K562 (cell line): Measurements from ENCODE around the gene B4GALNT2. TPM values are rescaled to one million over a fixed set of nuclear protein-coding genes. Genes with fewer than 3 reads are reported as not detected.

Experiments used
- ATAC-seq: fragments of 200-7000 bp; cut with Tn5 transposase; 3 replicates; pipeline ENCODE4 v1.9.1; 2020; ENCODE audit warnings: moderate library complexity
- BruUV-seq: library from RNA; stranded (reverse); fragments of 400-500 nt; replicated peaks from 2 replicates; lab custom pipeline; 2021; lab: Mats Ljungman, UMichigan
- CTCF ChIA-PET: fragments of 300-600 bp; formaldehyde crosslinking; extraction: SDS; loops from one replicate; lab custom pipeline; 2021; ENCODE audit warnings: low intra/inter-chr PET ratio; lab: Yijun Ruan, JAX
- POLR2A ChIA-PET: fragments of 300-600, 350-650 bp; sonication (Branson Sonifier 250); formaldehyde crosslinking; extraction: SDS; loops from one replicate; lab custom pipeline; 2021; ENCODE audit warnings: antibody characterized with exemption, inconsistent platforms; lab: Yijun Ruan, JAX
- DNase-seq, 4 experiments: peaks; one replicate each; pipeline versions ENCODE4 v3.0.0 to v3.0.0-alpha.2; 2011 to 2018; ENCODE audit warnings: low spot score in 3 of 4, mixed read lengths in 3 of 4; ENCODE audit errors: extremely low read depth in 1 of 4
- FAIRE-seq: peaks from 2 replicates; lab custom pipeline; 2011; peaks lifted over from hg19 to GRCh38; lab: Jason Lieb, UNC
- H2AFZ ChIP-seq: 2 replicates; pipeline ENCODE4 v1.6.0; 2011; ENCODE audit warnings: low read depth, low read length, control low read depth, inconsistent platforms
- H3K27ac ChIP-seq: fragments of 200-600 bp; 3 replicates; pipeline ENCODE4 v1.8.0; 2011; ENCODE audit warnings: low read depth, mild to moderate bottlenecking, control low read depth, inconsistent platforms, low read length, moderate library complexity, mixed read lengths; ENCODE audit errors: extremely low read depth
- H3K27me3 ChIP-seq, 2 experiments: fragments of 300-600 bp in 1 of 2; 2 replicates in 1 of 2; 3 replicates in 1 of 2; pipeline versions ENCODE4 v1.6.0 to v1.8.0; 2011; ENCODE audit warnings: inconsistent platforms in 2 of 2, low read length in 2 of 2, mild to moderate bottlenecking in 1 of 2, mixed read lengths in 1 of 2, moderate library complexity in 1 of 2; ENCODE audit not compliant: control insufficient read depth in 2 of 2, insufficient read depth in 2 of 2
- H3K36me3 ChIP-seq: fragments of 300-600 bp; 3 replicates; pipeline ENCODE4 v1.8.0; 2011; ENCODE audit warnings: mild to moderate bottlenecking, low read length, inconsistent platforms; ENCODE audit not compliant: control insufficient read depth, insufficient read depth
- H3K4me1 ChIP-seq, 2 experiments: fragments of 200-600 bp in 1 of 2; replicated peaks in 1 of 2; 2 replicates in 1 of 2; 3 replicates in 1 of 2; pipeline versions ENCODE4 v1.5.1 to v1.8.0; 2011; ENCODE audit warnings: inconsistent platforms in 2 of 2, low read length in 2 of 2, mild to moderate bottlenecking in 1 of 2, mixed read lengths in 1 of 2, moderate library complexity in 1 of 2; ENCODE audit not compliant: control insufficient read depth in 2 of 2, insufficient read depth in 2 of 2
- H3K4me2 ChIP-seq: 2 replicates; pipeline ENCODE4 v1.6.1; 2011; ENCODE audit warnings: low read length, control low read depth, inconsistent platforms, mixed read lengths; ENCODE audit not compliant: insufficient read depth
- H3K4me3 ChIP-seq: fragments of 200-600 bp; sonication (generic), shearing (Covaris generic); 2 replicates; pipeline ENCODE4 v1.5.1; 2016; ENCODE audit warnings: control low read depth, inconsistent platforms
- H3K79me2 ChIP-seq: fragments of 200-600 bp; 3 replicates; pipeline ENCODE4 v1.8.0; 2011; ENCODE audit warnings: low read length, inconsistent platforms; ENCODE audit not compliant: control insufficient read depth, insufficient read depth
- H3K9ac ChIP-seq, 2 experiments: 2 replicates each; pipeline versions ENCODE4 v1.6.0 to v1.6.1; 2011; ENCODE audit warnings: low read depth in 2 of 2, low read length in 2 of 2, control low read depth in 1 of 2, inconsistent platforms in 1 of 2, mild to moderate bottlenecking in 1 of 2, mixed read lengths in 1 of 2; ENCODE audit not compliant: insufficient read depth in 1 of 2
- H3K9me1 ChIP-seq: one replicate; pipeline ENCODE4 v1.6.0; 2011; ENCODE audit warnings: inconsistent platforms, mild to moderate bottlenecking, low read length, moderate library complexity; ENCODE audit not compliant: control insufficient read depth, insufficient read depth
- H3K9me3 ChIP-seq: replicated peaks from 2 replicates; pipeline ENCODE4 v1.5.1; 2011; ENCODE audit warnings: low read depth, low read length, inconsistent platforms; ENCODE audit not compliant: control insufficient read depth, insufficient read depth
- H4K20me1 ChIP-seq: replicated peaks from 2 replicates; pipeline ENCODE4 v1.6.1; 2011; ENCODE audit warnings: low read length, inconsistent platforms, mixed read lengths; ENCODE audit not compliant: control insufficient read depth, insufficient read depth
- MEF2A ChIP-seq: IDR thresholded peaks from 2 replicates; pipeline ENCODE4 v1.6.1; 2011; ENCODE audit warnings: low read depth, mild to moderate bottlenecking, low read length, moderate library complexity; ENCODE audit not compliant: control insufficient read depth
- PPARD ChIP-seq: fragments of 250-450 bp; sonication (Bioruptor Pico); IDR thresholded peaks from 2 replicates; pipeline ENCODE4 v1.8.0; 2022; ENCODE audit warnings: inconsistent platforms, mild to moderate bottlenecking, moderate library complexity
- SLC30A9 ChIP-seq: fragments of 250-450 bp; sonication (Bioruptor Pico); IDR thresholded peaks from 2 replicates; pipeline ENCODE4 v1.8.0; 2022; ENCODE audit warnings: mild to moderate bottlenecking, moderate library complexity
- ZNF778 ChIP-seq: fragments of 450-650 bp; formaldehyde crosslinking; IDR thresholded peaks from 2 replicates; pipeline ENCODE4 v1.4.0; 2020; ENCODE audit warnings: mild to moderate bottlenecking, moderate library complexity
- WGBS: fragments of 100-300 bp; shearing (Covaris generic); methylation state at CpG from one replicate; pipeline ENCODE4 v1.1.6; 2016; ENCODE audit warnings: low coverage, mixed read lengths; ENCODE audit not compliant: insufficient coverage; ENCODE audit errors: missing lambda C conversion rate; 5-methylcytosine and 5-hydroxymethylcytosine counted together
- in situ Hi-C: fragments of 300-500 bp; cut with MboI; formaldehyde crosslinking; loops from 4 replicates; pipeline ENCODE4 v1.15.0; 2018; ENCODE audit warnings: inconsistent platforms, mixed read lengths
- intact Hi-C: fragments of 100-400 bp; cut with micrococcal nuclease; formaldehyde crosslinking; loops from 2 replicates; pipeline ENCODE4 v1.14.2; 2022
- polyA plus RNA-seq, 8 experiments: library from polyadenylated mRNA; depleted of rRNA in 4 of 8; stranded (reverse) in 5 of 8; unstranded in 3 of 8; fragments of >200 nt; fragmentation: Nextera tagmentation in 2 of 8; fragmentation: Illumina TruSeq in 1 of 8; extraction: Ambion mirVana in 2 of 8; extraction: Trizol in 1 of 8; gene quantifications; 2 replicates each; pipeline versions ENCODE4 v1.2.1 to v1.2.3, GENCODE V29; 2011 to 2014; ENCODE audit warnings: inconsistent platforms in 1 of 8, missing spikeins in 1 of 8
- total RNA-seq, 7 experiments: library from RNA; depleted of rRNA in 6 of 7; stranded (reverse); fragments of >200 nt in 6 of 7; fragmentation: Illumina TruSeq in 2 of 7; extraction: Trizol in 2 of 7; gene quantifications; 2 replicates each; pipeline versions ENCODE4 v1.2.1 to v1.2.3, GENCODE V29; 2011 to 2021; ENCODE audit warnings: low replicate concordance in 1 of 7
- TF ChIP-seq, protein P1 (sequence below): fragments of 450-650 bp; formaldehyde crosslinking; conservative IDR thresholded peaks from 2 replicates; pipeline ENCODE4 v1.4.0; 2022; ENCODE audit warnings: mild to moderate bottlenecking, missing genetic modification characterization
- TF ChIP-seq, protein P2 (sequence below): fragments of 200-800 bp; sonication (Bioruptor generic); IDR thresholded peaks from 2 replicates; pipeline ENCODE4 v1.6.1; 2017; ENCODE audit warnings: missing genetic modification characterization, missing compliant biosample characterization
- TF ChIP-seq, protein P3 (sequence below): fragments of 450-650 bp; conservative IDR thresholded peaks from 2 replicates; pipeline ENCODE4 v1.6.1; 2016; ENCODE audit warnings: missing genetic modification characterization, low read depth, mild to moderate bottlenecking, missing compliant biosample characterization, moderate library complexity
- TF ChIP-seq, protein P4 (sequence below): fragments of 250-450 bp; sonication (Bioruptor Pico); IDR thresholded peaks from 2 replicates; pipeline ENCODE4 v1.4.0; 2020
- TF ChIP-seq, protein P5 (sequence below): fragments of 250-450 bp; sonication (Bioruptor Pico); IDR thresholded peaks from 2 replicates; pipeline ENCODE4 v1.5.0; 2021; ENCODE audit warnings: mild to moderate bottlenecking, moderate library complexity

The B4GALNT2 gene
- total and polyA plus RNA-seq, 9 of the 15 experiments (the other 6 are each of a cell fraction or from before 2014, with no cell fraction given) = not detected

DNA sequence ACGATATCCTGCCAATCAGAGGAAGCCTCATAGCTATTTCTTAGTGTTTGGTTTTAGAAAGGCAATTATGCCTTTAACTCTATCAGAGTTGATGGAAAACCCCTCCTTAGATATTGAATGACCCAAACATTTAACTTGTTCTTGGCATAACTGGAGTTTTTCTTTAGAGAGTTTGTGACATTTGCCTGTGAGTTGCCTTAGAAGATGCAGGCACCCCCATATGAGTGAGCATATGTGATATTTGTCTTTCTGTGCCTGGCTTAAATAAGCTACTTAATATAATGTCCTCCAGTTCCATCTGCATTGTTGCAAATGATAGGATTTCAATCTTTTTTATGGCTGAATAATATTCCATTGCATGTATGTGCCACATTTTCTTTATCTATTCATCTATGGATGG lies 19.6 kb upstream of the B4GALNT2 start:
- no peaks in the 10 kb centered on the region for H3K36me3 ChIP-seq
- H3K9me3 ChIP-seq = no peaks in the 10 kb centered on the region
- ChIA-PET CTCF (no interaction called here), POLR2A (interaction anchor here (0.9 kb wide), 2 partner anchors 8 to 11 kb away, joined by 3 to 4 read pairs; no protein-coding TSS in a partner anchor)
- no peaks in the 10 kb centered on the region for H4K20me1 ChIP-seq
- H3K27ac ChIP-seq = no peak overlapping the region
- WGBS = 22% methylated on average over 1 of the region's 1 CpG
- no TSS peak for BruUV-seq
- H3K4me2 ChIP-seq = no peak overlapping the region
- H3K9me1 ChIP-seq = no peaks in the 10 kb centered on the region
- intact Hi-C loops (no loop called here), in situ Hi-C loops (no loop called here)
- H3K79me2 ChIP-seq = no peaks in the 10 kb centered on the region
- DNase-seq = no peak
- H3K4me3 ChIP-seq = no peak overlapping the region
- H2AFZ ChIP-seq = no peak overlapping the region
- no peaks in the 10 kb centered on the region; a peak in 2 of 5 replicates for H3K4me1 ChIP-seq
- H3K9ac ChIP-seq = no peak overlapping the region
- ATAC-seq = no peak
- no peak for FAIRE-seq
- H3K27me3 ChIP-seq = no peaks in the 10 kb centered on the region
- TF ChIP-seq MEF2A (no peak), SLC30A9 (CRISPR knock-in tag) (no peak), ZNF778 (CRISPR knock-in tag) (no peak), PPARD (CRISPR knock-in tag) (no peak)
- TF ChIP-seq, protein P1, sequence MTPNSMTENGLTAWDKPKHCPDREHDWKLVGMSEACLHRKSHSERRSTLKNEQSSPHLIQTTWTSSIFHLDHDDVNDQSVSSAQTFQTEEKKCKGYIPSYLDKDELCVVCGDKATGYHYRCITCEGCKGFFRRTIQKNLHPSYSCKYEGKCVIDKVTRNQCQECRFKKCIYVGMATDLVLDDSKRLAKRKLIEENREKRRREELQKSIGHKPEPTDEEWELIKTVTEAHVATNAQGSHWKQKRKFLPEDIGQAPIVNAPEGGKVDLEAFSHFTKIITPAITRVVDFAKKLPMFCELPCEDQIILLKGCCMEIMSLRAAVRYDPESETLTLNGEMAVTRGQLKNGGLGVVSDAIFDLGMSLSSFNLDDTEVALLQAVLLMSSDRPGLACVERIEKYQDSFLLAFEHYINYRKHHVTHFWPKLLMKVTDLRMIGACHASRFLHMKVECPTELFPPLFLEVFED (CRISPR knock-in tag) = no peak
- TF ChIP-seq, protein P2, sequence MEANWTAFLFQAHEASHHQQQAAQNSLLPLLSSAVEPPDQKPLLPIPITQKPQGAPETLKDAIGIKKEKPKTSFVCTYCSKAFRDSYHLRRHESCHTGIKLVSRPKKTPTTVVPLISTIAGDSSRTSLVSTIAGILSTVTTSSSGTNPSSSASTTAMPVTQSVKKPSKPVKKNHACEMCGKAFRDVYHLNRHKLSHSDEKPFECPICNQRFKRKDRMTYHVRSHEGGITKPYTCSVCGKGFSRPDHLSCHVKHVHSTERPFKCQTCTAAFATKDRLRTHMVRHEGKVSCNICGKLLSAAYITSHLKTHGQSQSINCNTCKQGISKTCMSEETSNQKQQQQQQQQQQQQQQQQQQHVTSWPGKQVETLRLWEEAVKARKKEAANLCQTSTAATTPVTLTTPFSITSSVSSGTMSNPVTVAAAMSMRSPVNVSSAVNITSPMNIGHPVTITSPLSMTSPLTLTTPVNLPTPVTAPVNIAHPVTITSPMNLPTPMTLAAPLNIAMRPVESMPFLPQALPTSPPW (CRISPR knock-in tag) = no peak
- TF ChIP-seq, protein P3, sequence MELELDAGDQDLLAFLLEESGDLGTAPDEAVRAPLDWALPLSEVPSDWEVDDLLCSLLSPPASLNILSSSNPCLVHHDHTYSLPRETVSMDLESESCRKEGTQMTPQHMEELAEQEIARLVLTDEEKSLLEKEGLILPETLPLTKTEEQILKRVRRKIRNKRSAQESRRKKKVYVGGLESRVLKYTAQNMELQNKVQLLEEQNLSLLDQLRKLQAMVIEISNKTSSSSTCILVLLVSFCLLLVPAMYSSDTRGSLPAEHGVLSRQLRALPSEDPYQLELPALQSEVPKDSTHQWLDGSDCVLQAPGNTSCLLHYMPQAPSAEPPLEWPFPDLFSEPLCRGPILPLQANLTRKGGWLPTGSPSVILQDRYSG (tag) = no peak
- TF ChIP-seq, protein P4, sequence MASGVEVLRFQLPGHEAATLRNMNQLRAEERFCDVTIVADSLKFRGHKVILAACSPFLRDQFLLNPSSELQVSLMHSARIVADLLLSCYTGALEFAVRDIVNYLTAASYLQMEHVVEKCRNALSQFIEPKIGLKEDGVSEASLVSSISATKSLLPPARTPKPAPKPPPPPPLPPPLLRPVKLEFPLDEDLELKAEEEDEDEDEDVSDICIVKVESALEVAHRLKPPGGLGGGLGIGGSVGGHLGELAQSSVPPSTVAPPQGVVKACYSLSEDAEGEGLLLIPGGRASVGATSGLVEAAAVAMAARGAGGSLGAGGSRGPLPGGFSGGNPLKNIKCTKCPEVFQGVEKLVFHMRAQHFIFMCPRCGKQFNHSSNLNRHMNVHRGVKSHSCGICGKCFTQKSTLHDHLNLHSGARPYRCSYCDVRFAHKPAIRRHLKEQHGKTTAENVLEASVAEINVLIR (CRISPR knock-in tag) = no peak
- TF ChIP-seq, protein P5, sequence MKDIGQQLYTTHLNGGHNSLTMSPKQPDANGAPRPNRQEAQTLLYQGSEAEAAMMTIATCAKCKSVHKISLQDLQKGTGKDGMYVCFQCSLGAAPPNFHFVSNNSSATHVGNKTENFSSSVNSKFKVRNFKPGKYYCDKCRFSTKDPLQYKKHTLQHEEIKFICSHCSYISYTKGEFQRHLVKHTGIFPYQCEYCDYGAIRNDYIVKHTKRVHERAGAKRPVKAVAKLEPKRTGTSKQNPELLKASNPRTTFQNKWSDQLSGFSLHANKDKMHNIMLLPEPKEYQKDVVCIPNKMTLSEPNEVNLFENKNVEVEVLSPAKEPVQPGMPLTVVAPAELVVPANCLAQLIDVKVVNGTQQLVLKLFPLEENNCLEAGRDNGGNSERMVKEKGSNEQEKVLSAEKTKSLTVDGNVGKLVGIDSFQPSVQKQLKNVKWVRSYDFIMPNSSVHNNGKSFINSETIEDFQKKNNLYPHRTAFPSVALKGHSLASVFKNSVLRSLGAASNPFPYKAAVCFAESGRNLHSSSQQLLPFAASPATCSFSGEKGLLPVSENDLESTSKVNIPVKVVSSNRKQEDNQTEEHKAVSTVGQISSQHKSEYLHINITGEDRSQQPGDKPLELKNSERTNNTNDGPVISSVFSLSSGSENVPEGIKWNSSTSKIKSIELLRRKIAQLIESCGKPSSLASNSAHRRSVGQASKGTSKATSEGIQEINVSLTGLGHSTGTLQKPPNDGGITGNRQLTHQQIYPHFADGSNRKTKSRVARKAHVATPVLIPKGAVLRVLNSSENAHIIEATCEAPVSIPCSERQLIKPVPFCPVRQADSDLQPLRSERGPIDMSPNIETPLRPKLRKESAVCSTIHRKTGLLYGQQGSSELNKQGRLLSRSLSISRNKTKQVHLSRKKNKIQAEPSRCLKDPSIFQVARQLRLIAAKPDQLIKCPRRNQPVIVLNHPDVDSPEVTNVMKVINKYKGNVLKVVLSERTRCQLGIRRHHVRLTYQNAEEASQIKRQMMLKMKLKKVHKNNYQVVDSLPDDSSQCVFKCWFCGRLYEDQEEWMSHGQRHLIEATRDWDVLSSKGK (CRISPR knock-in tag) = no peak
